Measurements from ENCODE around the gene FLYWCH1.

FLYWCH1 gene, protein sequence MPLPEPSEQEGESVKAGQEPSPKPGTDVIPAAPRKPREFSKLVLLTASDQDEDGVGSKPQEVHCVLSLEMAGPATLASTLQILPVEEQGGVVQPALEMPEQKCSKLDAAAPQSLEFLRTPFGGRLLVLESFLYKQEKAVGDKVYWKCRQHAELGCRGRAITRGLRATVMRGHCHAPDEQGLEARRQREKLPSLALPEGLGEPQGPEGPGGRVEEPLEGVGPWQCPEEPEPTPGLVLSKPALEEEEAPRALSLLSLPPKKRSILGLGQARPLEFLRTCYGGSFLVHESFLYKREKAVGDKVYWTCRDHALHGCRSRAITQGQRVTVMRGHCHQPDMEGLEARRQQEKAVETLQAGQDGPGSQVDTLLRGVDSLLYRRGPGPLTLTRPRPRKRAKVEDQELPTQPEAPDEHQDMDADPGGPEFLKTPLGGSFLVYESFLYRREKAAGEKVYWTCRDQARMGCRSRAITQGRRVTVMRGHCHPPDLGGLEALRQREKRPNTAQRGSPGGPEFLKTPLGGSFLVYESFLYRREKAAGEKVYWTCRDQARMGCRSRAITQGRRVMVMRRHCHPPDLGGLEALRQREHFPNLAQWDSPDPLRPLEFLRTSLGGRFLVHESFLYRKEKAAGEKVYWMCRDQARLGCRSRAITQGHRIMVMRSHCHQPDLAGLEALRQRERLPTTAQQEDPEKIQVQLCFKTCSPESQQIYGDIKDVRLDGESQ

DNA sequence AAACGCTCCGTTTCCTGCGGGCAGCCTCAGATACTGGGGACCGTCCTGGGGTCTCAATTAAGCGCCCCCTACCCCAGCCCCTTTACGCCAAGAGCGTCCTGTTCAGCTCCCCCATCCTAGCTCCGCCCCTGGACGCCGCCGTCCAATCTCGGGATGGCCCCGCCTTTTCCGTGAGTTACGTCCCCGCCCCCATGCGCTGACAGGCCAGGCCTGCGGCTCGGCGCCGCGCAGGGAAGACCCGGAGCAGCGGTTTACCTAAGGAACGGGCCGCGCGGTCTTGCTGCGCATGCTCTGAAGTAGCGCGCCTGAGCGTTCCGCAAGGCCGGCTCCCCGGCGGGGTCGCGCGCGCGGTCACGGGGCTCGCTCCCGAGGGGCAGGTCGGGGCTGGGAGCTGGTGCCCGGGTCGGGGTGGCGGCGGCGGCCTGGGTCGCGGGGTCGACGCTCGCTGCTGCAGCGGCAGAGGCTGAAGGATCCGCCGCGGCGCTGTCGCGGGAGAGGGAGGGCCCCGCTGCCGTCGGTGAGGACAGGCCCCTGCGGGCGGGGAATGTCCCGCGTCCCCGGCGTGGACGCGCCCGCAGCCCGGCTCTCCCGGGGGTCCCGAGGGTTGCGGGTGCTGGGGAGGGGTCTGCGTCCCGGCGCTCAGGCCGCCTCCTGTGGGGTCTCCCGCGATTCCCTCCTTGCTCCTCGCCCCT, at the start of gene FLYWCH1:
FLYWCH1 (plus strand) TSS at position 294 of the 692 bp plus-strand sequence. CDS start 17,755 bp downstream, outside the sequence.
- DNase-seq, result peak; percentile 98

DNA sequence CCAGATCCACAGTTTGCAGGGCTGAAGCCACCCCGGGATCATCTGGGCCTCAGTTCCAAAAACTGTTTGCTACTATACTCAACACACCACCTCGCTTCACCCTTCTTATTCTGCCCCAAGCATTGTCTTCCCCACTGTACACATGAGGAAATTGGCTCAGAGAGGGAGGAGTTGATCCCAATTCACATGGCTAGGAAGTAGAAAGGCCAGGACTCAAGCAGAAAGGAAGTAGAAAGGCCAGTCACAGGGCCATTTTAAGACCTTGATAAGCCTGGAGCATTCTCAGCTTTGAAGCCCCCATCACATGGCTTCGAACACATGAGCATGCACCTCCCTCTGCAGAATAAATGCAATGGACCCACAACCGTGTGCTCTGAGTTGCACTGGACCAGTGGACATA, 46.1 kb upstream of the FLYWCH1 start:
- DNase-seq, result no peak

DNA sequence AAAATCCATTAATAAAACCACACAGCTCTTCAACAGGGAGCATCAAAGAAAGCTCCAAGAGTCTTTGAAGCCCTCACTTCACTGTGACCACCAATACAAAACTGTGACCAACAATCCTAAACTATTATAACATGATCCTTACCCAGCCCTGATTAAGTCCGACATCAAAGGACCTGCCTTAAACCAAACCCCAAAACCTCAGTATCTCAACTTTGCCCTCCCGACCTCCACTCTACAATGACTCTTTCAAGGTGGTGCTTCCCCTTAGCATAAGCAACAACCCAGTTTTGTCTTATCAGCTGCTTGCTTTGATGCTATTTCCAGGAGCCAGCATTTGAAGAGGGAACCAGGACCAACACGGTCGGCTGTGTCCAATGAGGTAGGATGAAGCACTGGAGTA, 45.3 kb upstream of the FLYWCH1 start:
- DNase-seq, result no peak

DNA sequence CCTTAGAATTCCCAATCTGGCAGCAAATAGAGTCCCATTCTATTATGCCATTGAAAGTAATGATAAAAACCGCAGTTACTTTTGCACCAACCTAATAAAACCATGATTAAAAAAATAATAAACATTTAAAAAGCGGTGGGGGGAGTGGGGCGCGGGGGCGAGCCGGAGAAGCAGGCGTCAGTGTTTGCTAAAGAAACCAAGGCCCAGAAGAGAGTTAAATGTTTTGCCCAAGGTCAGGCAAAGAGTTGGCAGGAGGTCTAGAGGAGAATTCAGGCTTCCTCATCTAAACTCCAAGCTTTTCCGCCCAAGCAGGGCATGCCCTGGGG, 44.1 kb upstream of the FLYWCH1 start:
- no peak for DNase-seq

DNA sequence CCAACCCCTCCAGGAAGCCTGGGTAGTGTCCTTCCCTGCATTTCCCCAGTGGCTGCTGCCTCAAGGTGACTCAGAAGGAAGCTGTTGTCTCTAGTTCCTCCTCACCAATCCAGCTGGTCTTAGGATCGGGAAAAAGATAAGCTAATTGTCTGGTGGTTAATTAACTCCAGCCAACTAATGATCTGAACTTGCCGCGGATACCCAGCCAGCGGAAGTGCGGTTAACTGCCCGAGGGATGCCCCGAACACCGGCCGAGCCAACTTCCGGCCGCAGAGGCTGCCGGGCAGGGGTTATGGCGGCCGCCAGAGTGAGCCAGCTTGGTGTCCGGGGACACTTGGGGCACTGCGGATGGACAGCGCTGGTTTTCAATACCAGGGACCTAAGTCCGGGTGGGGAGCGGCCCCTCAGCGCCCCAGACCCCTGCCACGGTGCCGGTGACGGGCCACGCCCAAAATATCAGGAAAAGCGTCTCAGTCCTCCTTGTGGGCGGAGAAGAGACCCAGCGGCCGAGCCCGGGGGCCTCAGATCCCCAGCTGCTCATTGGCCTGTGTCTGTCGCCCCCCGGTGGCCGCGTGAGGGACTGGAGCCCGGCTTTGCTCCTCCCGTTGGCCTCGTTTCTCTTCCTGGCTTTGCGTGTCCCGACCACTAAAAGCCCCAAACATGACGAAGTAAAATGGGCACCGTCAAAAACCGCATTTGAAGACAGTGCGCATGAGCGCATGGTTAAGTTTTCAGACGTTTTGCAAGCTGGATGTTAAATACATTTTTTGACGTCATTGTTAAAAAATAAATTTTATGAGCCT, 43.5 kb upstream of the FLYWCH1 start:
- peak; percentile 95 for DNase-seq

DNA sequence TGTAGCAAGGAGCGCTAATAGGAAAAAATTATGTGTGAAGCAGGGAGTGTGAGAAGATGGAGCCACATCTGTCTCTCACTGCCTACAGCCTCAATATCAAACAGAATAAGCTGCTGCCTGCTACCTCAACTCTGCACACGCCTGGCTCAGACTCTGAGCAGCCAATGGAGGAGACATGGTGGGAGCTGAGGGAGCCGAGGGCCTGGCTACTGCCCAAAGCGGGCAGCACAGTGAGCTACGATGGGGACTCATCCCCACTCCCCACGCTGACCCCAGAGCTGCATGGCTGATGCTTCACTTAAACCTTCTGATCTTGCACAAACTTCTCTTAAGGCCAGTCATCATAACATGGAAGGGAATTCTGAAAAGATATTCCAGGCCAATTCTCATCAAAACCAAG, 39.8 kb upstream of the FLYWCH1 start:
- DNase-seq, result no peak

DNA sequence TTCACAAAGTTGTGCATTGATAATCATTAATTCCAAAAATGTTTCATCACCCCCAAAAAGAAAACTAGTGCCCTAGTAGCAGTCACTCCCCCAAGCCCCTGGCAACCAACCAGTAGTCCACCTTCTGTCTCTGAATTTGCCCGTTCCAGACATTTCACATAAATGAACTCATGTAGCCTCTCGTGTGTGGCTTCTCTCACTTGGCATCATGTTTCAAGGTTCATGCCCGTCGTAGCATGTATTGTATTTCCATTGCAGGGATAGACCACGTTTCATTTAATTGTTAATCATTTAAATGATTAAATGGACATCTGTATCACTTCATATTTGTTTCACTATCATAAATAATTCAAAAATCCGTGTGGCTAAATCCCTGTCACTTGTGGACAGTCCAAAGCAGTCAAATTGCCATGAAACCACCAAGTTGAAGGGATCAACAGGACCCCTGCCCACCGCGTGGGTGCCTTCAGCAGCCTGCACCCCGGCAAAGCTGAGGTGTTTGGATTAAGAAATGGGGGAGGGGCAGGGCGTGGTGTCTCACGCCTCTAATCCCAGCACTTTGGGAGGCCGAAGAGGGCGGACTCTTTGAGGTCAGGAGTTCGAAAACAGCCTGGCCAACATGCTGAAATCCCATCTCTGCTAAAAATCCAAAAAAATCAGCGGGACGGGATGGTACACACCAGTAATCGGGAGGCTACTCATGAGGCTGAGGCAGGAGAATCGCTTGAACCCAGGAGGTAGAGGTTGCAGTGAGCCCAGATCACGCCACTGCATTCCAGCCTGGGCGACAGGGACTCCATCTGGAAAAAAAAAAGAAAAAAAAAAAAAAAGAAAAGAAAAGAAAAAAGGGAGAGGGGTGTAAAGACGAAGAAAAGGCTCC, 37.5 kb upstream of the FLYWCH1 start:
- no peak for DNase-seq

DNA sequence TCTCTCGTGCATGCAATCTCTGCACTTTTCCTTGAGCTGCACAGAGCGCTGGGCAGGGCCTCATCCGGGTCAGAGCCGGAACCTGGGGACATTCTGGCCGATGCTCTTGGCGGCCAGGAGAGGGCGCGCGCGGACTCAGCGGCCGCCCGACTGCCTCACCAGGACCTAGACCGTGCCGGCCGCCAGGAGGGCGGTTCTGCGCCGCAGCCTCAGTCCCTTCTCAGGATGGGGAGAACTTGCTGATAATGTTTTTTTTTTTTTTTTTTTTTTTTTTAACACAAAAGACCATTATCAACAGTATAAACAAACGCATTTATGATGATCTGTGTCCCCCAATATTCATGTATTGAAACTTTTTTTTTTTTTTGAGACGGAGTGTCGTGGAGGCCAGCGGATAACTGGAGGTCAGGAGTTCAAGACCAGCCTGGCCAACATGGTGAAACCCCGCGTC, 36.8 kb upstream of the FLYWCH1 start:
- peak; percentile 60 for DNase-seq

DNA sequence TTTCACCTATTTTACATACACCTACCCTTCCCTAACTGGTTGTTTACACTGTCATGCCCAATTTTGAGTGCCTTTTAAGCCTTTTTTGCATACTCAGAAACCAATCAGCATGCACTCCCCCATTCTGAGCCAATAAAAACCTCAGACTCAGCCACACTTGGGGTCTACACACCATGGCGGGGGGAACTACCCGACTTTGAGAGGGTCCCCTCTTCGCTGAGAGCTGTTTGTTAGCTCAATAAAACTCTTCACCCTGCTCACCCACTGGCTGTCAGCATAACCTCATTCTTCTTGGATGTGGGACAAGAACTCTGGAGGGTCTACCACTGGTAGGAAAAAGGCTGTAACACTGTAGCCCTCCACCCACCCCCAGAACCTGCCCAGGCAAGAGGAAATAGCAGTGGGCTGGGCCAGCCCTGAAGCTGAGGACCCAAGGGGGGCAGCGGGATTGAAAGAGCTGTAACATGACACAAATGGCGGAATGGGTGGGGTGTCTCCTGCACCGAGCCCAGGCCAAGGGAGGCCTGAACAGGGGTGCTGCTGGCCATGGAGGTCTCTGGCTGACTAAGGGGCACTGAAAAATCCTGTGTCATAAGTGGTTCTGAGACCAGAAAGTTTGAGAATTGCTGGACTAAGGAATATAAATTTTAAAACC, 31.8 kb upstream of the FLYWCH1 start:
- no peak for DNase-seq

DNA sequence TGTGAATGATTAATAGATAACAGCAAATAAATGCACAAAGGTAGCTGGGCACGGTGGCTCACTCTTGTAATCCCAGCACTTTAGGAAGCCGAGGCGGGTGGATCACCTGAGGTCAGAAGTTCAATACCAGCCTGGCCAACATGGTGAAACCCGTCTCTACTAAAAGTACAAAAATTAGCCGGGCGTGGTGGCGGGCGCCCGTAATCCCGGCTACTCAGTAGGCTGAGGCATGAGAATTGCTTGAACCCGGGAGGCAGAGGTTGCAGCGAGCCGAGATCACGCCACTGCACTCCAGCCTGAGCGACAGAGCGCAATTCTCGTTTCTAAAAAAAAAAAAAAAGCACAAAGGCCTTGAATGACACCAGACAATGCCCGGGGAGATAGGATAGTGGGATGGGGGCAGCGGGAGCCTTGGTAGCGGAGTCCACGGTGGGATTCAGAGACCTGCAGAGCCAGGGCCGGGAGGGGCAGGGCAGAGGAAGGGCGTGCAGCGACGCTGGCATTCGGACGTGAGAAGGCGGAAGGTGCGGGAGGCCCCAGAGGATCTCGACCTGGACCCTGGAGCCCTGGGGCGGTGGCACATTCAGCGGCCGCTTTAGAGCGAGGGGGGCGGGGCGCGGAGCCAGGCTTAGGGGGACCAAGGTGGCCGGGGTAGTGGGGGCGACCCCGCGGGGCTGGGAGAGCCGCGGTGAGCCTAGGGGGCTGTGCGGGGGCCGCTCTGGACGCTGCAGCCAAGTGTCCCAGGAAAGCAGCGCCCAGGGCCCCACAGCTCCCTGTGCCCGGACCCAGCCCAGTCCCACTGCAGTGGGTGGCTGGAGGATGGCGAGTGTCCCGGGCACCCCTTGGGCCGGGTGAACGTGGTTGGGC, 29.7 kb upstream of the FLYWCH1 start:
- peak; percentile 33 for DNase-seq

DNA sequence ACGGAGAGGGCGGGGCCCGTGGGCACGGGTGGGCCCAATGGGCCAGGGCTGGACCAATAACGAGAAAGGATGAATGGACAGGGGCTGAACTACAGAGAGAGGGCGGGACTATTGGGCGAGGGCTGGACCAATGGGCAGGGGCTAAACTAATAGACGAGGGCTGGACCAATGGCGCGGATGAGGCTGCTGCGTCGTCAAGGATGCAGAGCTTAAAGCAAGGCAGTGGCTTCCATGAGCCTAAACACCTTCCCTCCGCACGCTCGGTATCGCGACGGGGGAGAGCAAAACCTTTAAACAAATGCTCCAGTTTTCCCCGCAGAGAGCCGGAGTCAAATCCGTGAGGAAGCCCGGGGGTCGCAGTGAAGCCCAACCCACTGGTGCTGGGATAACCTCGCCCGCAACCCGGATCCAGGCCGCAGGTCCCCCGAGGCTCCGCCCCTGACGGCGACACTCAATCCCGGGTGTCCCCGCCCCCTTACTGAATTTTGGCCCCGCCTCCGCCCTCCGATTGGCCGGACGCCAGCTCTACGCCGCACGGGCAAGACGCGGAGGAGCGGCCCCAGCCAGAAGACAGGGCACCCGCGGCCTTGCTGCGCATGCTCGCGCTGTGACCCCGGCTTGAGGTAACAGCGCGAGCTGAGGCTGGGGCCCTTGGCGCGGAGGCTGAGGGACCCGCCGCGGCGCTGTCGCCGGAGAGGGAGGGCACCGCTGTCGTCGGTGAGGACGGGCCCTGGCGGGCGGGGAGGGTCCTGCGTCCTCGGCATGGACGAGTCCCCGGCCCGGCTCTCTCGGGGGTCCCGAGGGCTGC, 28.9 kb upstream of the FLYWCH1 start, which contains the start of gene FLYWCH2:
FLYWCH2 (plus strand) TSS at position 566 of the 808 bp plus-strand sequence. CDS start 13,235 bp downstream, outside the sequence.
- DNase-seq, result peak; percentile 99

DNA sequence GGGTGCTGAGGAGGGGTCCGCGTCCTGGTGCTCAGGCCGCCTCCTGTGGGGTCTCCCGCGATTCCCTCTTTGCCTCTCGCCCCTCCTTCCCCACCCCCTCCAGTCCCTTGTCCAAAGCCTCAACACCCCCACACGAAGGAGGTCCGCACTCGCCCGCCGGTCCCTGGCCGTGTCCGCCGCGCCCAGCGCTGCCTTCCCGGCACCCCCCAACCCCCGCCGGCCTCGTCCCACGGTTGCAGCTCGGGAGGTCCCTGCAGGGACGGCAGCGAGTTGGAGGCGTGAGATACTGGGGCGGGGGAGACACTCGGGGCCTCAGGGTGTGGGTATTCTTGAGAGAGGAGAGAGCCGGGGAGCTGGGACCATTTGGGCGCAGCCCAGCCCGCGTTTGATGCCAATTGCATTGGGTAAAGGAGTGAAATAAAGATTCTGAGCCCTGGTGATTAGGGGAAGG, 28.2 kb upstream of the FLYWCH1 start:
- DNase-seq, result no peak

DNA sequence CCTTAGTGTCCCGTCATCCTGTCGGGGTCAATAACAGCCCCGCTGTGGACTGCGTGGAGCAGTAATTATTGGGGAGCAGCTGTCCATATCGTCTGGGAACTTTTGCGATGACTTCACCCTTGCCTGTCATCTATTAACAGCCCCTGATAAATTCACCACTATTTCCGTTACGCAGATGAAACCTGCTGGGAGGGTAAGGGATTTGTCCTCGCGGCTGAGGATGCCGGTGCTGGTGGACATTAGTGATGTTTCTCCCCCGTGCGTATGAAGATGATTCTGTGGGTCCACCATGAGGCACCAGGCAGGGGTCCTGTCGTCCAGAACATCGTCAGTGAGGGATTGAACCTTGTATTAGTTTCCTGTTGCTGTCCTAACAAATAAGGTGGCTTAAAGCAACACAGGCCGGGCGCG, 27.7 kb upstream of the FLYWCH1 start:
- DNase-seq, result no peak

DNA sequence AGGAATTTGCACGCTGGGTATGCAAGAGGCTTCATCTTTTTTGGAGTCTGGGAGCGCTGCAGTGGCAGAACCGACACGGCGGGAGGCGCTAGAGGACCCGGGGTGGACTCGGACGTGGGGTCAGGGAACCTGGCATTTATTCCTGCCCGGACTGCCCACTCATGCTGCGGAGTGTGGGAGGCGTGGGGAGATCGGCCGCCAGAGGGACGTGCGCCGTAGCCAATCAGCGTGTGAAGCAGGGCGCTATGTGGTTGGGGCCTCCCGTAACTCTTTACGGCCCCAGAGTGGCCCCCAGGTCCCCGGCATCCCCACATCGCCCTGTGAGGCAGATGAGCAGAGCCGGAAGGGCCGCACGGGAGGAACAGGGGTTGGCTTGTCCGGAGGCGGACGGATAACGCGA, 17.5 kb upstream of the FLYWCH1 start:
- no peak for DNase-seq

DNA sequence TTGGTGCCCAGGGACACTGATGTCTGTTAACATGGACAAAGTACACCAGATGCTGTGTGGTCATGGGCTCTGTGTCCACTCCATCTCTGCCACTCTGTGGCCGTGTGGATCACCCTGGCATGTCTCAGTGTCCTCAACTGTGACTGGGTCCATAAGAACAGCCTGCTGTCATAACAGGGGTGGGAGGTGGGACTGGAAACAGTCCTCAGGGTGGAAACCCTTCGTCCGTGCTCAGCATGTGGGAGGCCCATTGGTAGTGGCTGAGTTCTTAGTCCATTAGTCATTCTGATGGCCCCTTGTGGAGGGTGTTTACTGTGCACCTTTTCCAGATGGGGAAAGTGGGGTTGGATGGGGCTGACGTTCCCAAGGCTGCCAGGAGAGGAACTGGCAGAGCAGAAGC, 15.9 kb upstream of the FLYWCH1 start:
- DNase-seq, result no peak

DNA sequence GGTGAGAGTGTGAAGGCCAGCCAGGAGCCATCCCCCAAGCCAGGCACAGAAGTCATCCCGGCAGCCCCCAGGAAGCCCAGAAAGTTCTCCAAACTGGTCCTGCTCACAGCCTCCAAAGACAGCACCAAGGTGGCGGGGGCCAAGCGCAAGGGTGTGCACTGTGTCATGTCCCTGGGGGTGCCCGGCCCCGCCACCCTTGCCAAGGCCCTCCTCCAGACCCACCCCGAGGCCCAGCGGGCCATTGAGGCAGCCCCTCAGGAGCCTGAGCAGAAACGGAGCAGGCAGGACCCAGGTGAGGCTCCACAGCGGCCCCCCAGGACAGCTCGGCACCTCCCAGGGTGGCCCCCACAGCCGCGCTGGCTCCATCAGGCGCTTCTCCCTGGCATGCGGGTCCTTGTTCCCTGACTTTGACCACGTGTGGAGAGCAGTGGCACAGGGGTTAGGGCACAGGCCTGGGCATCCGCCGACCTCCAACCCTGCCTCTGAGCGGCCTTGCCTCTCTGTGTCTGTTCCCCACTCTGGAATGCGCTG, 15.2 kb upstream of the FLYWCH1 start:
- DNase-seq, result no peak

DNA sequence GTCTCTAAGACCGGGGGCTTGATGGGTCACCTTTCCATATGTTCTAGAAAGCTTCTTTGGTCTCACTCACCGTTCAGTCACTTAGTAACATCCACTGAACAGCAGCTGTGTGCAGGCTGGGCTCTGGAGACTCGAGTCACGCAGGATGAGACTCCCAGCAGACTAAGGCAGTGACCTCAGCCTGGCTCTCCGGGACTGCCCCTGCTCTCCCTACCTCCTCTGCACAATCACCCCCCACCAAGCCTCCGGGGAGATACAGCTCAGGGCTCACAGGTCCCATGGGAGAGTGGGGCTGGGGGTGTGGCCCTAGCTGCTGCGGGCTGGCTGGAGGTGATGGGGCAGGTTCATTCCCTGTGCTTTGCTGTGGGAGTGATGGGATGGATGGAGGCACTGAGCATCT, 14.6 kb upstream of the FLYWCH1 start:
- DNase-seq, result no peak

DNA sequence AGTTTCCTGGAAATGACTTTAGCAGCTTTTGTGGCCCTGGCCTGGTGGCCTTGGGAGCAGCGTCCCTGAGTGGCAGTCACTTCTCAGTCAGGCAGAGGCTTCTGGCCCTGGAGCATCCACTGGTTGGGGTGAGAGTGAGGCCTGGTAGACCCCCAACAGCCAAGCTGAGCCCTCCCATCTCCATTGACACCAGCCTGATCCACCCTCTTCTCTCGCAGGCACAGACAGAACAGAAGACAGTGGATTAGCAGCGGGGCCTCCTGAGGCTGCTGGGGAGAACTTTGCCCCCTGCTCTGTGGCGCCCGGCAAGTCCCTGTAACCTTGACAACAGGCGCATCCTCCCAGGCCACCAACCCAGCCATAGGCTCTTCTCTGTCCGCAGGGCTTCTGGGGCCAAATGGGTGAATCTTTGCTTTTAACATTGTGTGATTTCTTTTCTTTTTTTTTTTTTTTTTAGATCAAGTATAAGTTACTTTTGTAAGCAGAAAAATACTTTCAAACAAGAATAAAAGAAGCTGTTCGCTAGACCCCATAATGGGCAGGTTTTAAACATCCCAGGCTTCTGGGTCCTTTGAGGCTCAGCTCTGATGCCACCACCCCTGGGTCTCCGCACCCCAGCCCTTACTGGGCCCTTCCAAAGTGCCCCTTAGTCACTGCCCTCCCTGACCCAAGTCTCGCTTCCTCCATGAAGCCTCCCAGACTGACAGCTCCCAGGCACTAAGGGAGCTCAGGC, 12.7 kb upstream of the FLYWCH1 start:
- no peak for DNase-seq

Measured in activated gamma-delta T cell treated with Interleukin-2 at 50 U/mL for 16 hours (primary cell).